Right lobe of liver (tissue), 6 donors: Measurements from ENCODE around the gene DYDC1. TPM values are rescaled to one million over a fixed set of nuclear protein-coding genes. Genes with fewer than 3 reads are reported as not detected.

Source experiments
- ATAC-seq, 4 donors: fragments of 200-7000 bp; cut with Tn5 transposase; one replicate each; pipeline ENCODE4 v1.9.1; 2020; ENCODE audit warnings: mild to moderate bottlenecking in 4 of 4, moderate library complexity in 4 of 4
- DNase-seq, 3 donors: peaks; one replicate each; pipeline ENCODE4 v3.0.0-alpha.2; 2020
- H3K27ac ChIP-seq, 3 donors: fragments of 200-600 bp; one replicate each; pipeline ENCODE4 v1.8.0; 2022
- H3K27me3 ChIP-seq, 2 donors: fragments of 200-600 bp; one replicate each; pipeline ENCODE4 v1.8.0; 2022
- H3K36me3 ChIP-seq, 4 donors: fragments of 200-600 bp; sonication (generic) in 1 of 4; one replicate each; pipeline versions ENCODE4 v1.5.1 to v1.8.0; 2017 to 2022; ENCODE audit warnings: control low read depth in 1 of 4
- H3K4me1 ChIP-seq, 4 donors: fragments of 200-600 bp; sonication (generic) in 1 of 4; one replicate each; pipeline versions ENCODE4 v1.5.1 to v1.8.0; 2017 to 2022; ENCODE audit warnings: control low read depth in 1 of 4
- H3K4me3 ChIP-seq, 3 donors: fragments of 200-600 bp; one replicate each; pipeline ENCODE4 v1.8.0; 2022
- H3K9me3 ChIP-seq, 4 donors: fragments of 200-600 bp; sonication (generic) in 1 of 4; one replicate each; pipeline versions ENCODE4 v1.5.1 to v1.8.0; 2017 to 2022; ENCODE audit warnings: control low read depth in 1 of 4
- CTCF ChIP-seq, 4 donors: fragments of 200-600 bp in 3 of 4; fragments of 450-650 bp in 1 of 4; IDR thresholded peaks; one replicate each; pipeline versions ENCODE4 v1.5.1 to v1.8.0; 2016 to 2022; ENCODE audit warnings: antibody characterized with exemption in 4 of 4, mild to moderate bottlenecking in 2 of 4
- POLR2A ChIP-seq: fragments of 450-650 bp; IDR thresholded peaks from one replicate; pipeline ENCODE4 v1.6.1; 2017; ENCODE audit warnings: antibody characterized with exemption, mild to moderate bottlenecking
- WGBS: methylation state at CpG from one replicate; pipeline ENCODE4 v1.1.6; 2018; ENCODE audit warnings: low coverage, low lambda C conversion rate; ENCODE audit not compliant: insufficient coverage; ENCODE audit errors: missing lambda C conversion rate; 5-methylcytosine and 5-hydroxymethylcytosine counted together
- intact Hi-C, 2 donors: fragments of 100-400 bp; cut with DNase I; formaldehyde crosslinking; loops; one replicate each; pipeline versions ENCODE4 v1.11.2 to v1.14.1; 2022
- total RNA-seq, 6 experiments: library from RNA; depleted of rRNA in 2 of 6; stranded (reverse); fragments of >200 nt in 2 of 6; fragmentation: NEBNext Ultra II Directional in 3 of 6; extraction: Animal tissue kit (Norgen Biotek cat#: 25700) in 3 of 6; gene quantifications; one replicate each; pipeline versions ENCODE4 v1.1.0 to v1.2.4, GENCODE V29; 2016 to 2023
- donor health status: DM: no; HTN: yes; CAD: no.
- donor health status: DM: no; HTN: no; CAD: no.
- donor health status: DM: no; HTN: no; CAD: no.
- donor health status: DM: no; HTN: yes; CAD: no.
- donor health status: DM: no; HTN: yes; CAD: no.

DYDC1 gene
- total RNA-seq, 6 experiments from 2014 or later: not detected

DNA sequence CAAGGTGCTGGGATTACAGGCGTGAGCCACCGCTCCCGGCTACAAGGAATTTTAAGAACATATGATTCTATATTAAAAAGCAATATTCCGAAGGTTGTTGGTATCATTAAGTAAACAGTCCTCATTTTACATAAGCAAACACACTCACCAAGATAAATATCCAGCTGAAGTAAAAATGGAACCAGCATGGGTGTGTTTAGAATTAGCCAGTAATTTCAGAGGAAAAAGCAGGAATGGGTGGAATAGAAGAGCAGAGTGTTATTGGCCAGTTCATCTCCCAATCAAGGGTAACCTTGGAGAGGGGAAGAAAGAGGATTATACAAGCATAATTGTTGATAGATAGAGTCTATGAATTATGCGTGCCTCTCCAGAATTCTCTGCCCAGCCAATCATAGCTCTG lies 35.4 kb downstream of the DYDC1 start:
- H3K4me3 ChIP-seq: peak overlapping the region in 1 of 3 donors; percentile 0
- TF ChIP-seq POLR2A: no peak
- no peak for TF ChIP-seq CTCF (IDR thresholded peaks at IDR 0.05)
- 34% methylated on average over 5 of the region's 5 CpGs for WGBS
- intact Hi-C loops: loop anchor here in 1 of 2 donors (10.0 kb wide), 1 partner anchor 56 kb away; no protein-coding TSS in a partner anchor
- peak; percentile 2 to 51 (median 41) for ATAC-seq
- H3K9me3 ChIP-seq: no peaks in the 10 kb centered on the region
- H3K27me3 ChIP-seq: no peaks in the 10 kb centered on the region
- H3K4me1 ChIP-seq: peaks cover 0 to 61% (median 12%) of the 10 kb centered on the region in 4 donors
- no peak for DNase-seq
- H3K36me3 ChIP-seq: no peaks in the 10 kb centered on the region
- peak overlapping the region; percentile 50 to 92 (median 91) for H3K27ac ChIP-seq

DNA sequence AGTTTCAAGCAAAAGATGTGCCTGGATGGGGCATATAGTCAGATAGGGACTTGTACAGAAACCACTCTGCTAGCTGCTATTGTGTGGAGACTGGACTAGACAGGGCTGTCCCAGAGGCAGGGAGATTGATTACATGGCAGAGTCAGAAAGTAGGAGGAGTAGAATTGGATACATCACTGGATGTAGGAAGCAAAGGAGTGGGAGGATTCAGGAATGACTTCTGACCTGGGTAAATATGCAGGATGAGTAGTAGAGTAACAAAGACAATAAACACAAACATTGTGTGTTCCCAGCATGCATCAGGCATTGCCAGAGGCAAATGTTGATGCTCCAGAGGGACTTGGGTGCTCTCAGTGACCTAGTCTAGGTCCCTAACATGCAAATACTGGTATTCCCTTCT lies 36.2 kb downstream of the DYDC1 start:
- TF ChIP-seq CTCF (IDR thresholded peaks at IDR 0.05) (no peak), POLR2A (peak; percentile 48)
- peak overlapping the region in 2 of 3 donors; percentile 20 for H3K4me3 ChIP-seq
- H3K27me3 ChIP-seq: no peaks in the 10 kb centered on the region
- peaks cover 0 to 55% (median 12%) of the 10 kb centered on the region in 4 donors for H3K4me1 ChIP-seq
- ATAC-seq (peak; percentile 72 to 85 (median 73)), DNase-seq (peak; percentile 31 to 81 (median 69))
- H3K27ac ChIP-seq: peak overlapping the region; percentile 74 to 92 (median 91)
- intact Hi-C loops: loop anchor here in 1 of 2 donors (10.0 kb wide), 1 partner anchor 56 kb away; no protein-coding TSS in a partner anchor
- H3K9me3 ChIP-seq: no peaks in the 10 kb centered on the region
- H3K36me3 ChIP-seq: no peaks in the 10 kb centered on the region

DNA sequence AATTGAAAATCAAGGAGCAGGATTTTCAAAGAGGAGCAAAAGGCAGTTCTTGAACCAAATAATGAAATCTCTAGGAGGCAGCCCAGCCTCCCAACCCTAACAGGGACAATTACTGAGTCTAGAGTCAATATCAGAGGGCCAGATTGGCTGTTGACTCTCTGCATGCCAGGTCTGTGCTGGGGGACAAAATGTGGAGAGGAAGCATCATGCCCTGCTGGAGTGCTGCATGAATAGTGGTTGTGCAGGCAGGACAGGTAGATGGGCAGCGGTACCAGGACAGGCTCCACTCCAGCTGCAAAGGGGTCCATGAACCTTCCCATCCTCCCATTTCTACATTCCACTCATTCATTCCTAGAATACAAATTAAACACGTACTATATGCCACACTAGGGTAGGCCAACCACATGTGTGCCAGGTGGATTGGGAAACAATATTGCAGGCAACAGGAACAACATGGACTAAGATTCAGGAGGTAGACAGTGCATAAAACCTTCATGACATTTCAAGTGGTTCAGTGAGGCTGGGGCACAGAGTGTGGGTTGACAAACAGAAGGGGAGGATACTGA lies 36.7 kb downstream of the DYDC1 start:
- ATAC-seq: peak; percentile 22 to 57 (median 46)
- peaks cover 0 to 52% (median 12%) of the 10 kb centered on the region in 4 donors for H3K4me1 ChIP-seq
- no peaks in the 10 kb centered on the region for H3K9me3 ChIP-seq
- 34% methylated on average over 2 of the region's 2 CpGs for WGBS
- H3K27ac ChIP-seq: peak overlapping the region; percentile 74 to 92 (median 91)
- peak overlapping the region in 2 of 3 donors; percentile 20 for H3K4me3 ChIP-seq
- TF ChIP-seq CTCF (IDR thresholded peaks at IDR 0.05) (no peak), POLR2A (no peak)
- no peaks in the 10 kb centered on the region for H3K36me3 ChIP-seq
- no peaks in the 10 kb centered on the region for H3K27me3 ChIP-seq
- intact Hi-C loops: loop anchor here in 1 of 2 donors (10.0 kb wide), 1 partner anchor 55 kb away; no protein-coding TSS in a partner anchor
- DNase-seq: peak in 2 of 3 donors; percentile 24 to 74

DNA sequence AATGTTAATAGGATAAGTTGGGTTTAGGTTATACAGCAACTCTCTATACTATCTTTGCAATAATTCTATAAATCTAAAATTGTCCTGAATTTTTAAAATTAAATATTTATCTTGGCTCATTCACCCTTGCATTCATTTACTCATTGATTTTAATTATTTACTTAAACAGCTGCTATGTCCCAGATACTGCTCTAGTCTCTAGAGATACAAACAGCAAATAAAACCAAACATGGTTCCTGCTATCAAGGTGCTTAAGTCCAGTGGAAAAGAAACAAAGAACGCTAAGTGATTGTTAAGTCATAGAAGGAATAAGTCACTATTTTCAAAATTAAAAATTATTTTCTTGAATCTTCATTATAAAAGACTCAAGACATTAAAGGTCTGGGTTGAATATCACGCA lies 37.2 kb downstream of the DYDC1 start:
- WGBS: 34% methylated on average over 2 of the region's 2 CpGs
- peak overlapping the region; percentile 74 to 92 (median 91) for H3K27ac ChIP-seq
- no peaks in the 10 kb centered on the region for H3K36me3 ChIP-seq
- no peak for DNase-seq
- no peak for TF ChIP-seq CTCF (IDR thresholded peaks at IDR 0.05)
- TF ChIP-seq POLR2A: no peak
- peak; percentile 37 to 58 (median 51) for ATAC-seq
- no peaks in the 10 kb centered on the region for H3K9me3 ChIP-seq
- no peaks in the 10 kb centered on the region for H3K27me3 ChIP-seq
- intact Hi-C loops: no loop called here
- H3K4me1 ChIP-seq: peaks cover 0 to 50% (median 12%) of the 10 kb centered on the region in 4 donors
- peak overlapping the region in 2 of 3 donors; percentile 14 to 20 for H3K4me3 ChIP-seq
